ENCODE data around the gene NKAIN2.

Gene NKAIN2

GRCh38 chr6:124825564-124825963 is 1021.9 kb downstream of the NKAIN2 start:
- TF ChIP-seq POLR2A (IDR thresholded peaks at IDR 0.05; ENCODE audit: low read depth, low read length) = no peak
- FAIRE-seq (no peak), DNase-seq (ENCODE audit: insufficient read length, low spot score) (no peak)

GRCh38 chr6:124829822-124830221 is 1026.2 kb downstream of the NKAIN2 start:
- FAIRE-seq (no peak), DNase-seq (ENCODE audit: insufficient read length, low spot score) (no peak)
- no peak for TF ChIP-seq POLR2A (IDR thresholded peaks at IDR 0.05; ENCODE audit: low read depth, low read length)

- DNase-seq (ENCODE audit: insufficient read length, low spot score) (no peak), FAIRE-seq (no peak)
- no peak for TF ChIP-seq POLR2A (IDR thresholded peaks at IDR 0.05; ENCODE audit: low read depth, low read length)
These were observed 1026.8 kb downstream of the NKAIN2 start for GRCh38 chr6:124830506-124830905.

GRCh38 chr6:124854338-124854922 is 1050.8 kb downstream of the NKAIN2 start:
- DNase-seq (ENCODE audit: insufficient read length, low spot score) (no peak), FAIRE-seq (no peak)
- no peak for TF ChIP-seq POLR2A (IDR thresholded peaks at IDR 0.05; ENCODE audit: low read depth, low read length)

- no peak for TF ChIP-seq POLR2A (IDR thresholded peaks at IDR 0.05; ENCODE audit: low read depth, low read length)
- FAIRE-seq = no peak
- no peak for DNase-seq (ENCODE audit: insufficient read length, low spot score)
These were observed 1054.1 kb downstream of the NKAIN2 start for GRCh38 chr6:124857746-124858145.

- DNase-seq (ENCODE audit: insufficient read length, low spot score) (no peak), FAIRE-seq (no peak)
- no peak for TF ChIP-seq POLR2A (IDR thresholded peaks at IDR 0.05; ENCODE audit: low read depth, low read length)
These were observed 1054.9 kb downstream of the NKAIN2 start for GRCh38 chr6:124858564-124858963.

GRCh38 chr6:124859366-124859765 is 1055.7 kb downstream of the NKAIN2 start:
- no peak for DNase-seq (ENCODE audit: insufficient read length, low spot score)
- FAIRE-seq = no peak
- no peak for TF ChIP-seq POLR2A (IDR thresholded peaks at IDR 0.05; ENCODE audit: low read depth, low read length)

GRCh38 chr6:124866040-124866439 is 1062.4 kb downstream of the NKAIN2 start:
- FAIRE-seq (no peak), DNase-seq (ENCODE audit: insufficient read length, low spot score) (no peak)
- TF ChIP-seq POLR2A (IDR thresholded peaks at IDR 0.05; ENCODE audit: low read depth, low read length) = no peak

GRCh38 chr6:124867121-124867520 is 1063.5 kb downstream of the NKAIN2 start:
- no peak for TF ChIP-seq POLR2A (IDR thresholded peaks at IDR 0.05; ENCODE audit: low read depth, low read length)
- DNase-seq (ENCODE audit: insufficient read length, low spot score) (no peak), FAIRE-seq (no peak)

- FAIRE-seq = no peak
- TF ChIP-seq POLR2A (IDR thresholded peaks at IDR 0.05; ENCODE audit: low read depth, low read length) = no peak
These were observed 1064.8 kb downstream of the NKAIN2 start for GRCh38 chr6:124868481-124868880.

GRCh38 chr6:124869416-124869815 is 1065.8 kb downstream of the NKAIN2 start:
- no peak for TF ChIP-seq POLR2A (IDR thresholded peaks at IDR 0.05; ENCODE audit: low read depth, low read length)
- no peak for FAIRE-seq
- DNase-seq (ENCODE audit: insufficient read length, low spot score) = no peak

More at GRCh38 chr6:124868481-124868880, 1064.8 kb downstream of the NKAIN2 start:
- DNase-seq (ENCODE audit: insufficient read length, low spot score) = no peak

GRCh38 chr6:124870611-124871459 is 1067.2 kb downstream of the NKAIN2 start:
- FAIRE-seq = no peak

GRCh38 chr6:124872361-124873065 is 1068.8 kb downstream of the NKAIN2 start:
- no peak for TF ChIP-seq POLR2A (IDR thresholded peaks at IDR 0.05; ENCODE audit: low read depth, low read length)
- DNase-seq (ENCODE audit: insufficient read length, low spot score) = no peak
- FAIRE-seq = no peak

More at GRCh38 chr6:124870611-124871459, 1067.2 kb downstream of the NKAIN2 start:
- no peak for DNase-seq (ENCODE audit: insufficient read length, low spot score)
- no peak for TF ChIP-seq POLR2A (IDR thresholded peaks at IDR 0.05; ENCODE audit: low read depth, low read length)

GRCh38 chr6:124873066-124873410 is 1069.4 kb downstream of the NKAIN2 start:
- DNase-seq (ENCODE audit: insufficient read length, low spot score) (no peak), FAIRE-seq (no peak)
- no peak for TF ChIP-seq POLR2A (IDR thresholded peaks at IDR 0.05; ENCODE audit: low read depth, low read length)
